Bronchial epithelial cell (primary cell): ENCODE data around the gene CLTB. TPM values are rescaled to one million over a fixed set of nuclear protein-coding genes. Genes with fewer than 3 reads are reported as not detected.
A peak's percentile ranks its signal among the peaks of the same experiment; 100 is the strongest.

Experiments
- DNase-seq: peaks from one replicate; pipeline ENCODE4 v3.0.0-alpha.2; 2010; ENCODE audit warnings: low read depth
- FAIRE-seq: peaks from 2 replicates; lab custom pipeline; 2011; peaks lifted over from hg19 to GRCh38; lab: Jason Lieb, UNC
- H3K27me3 ChIP-seq: 2 replicates; pipeline ENCODE4 v1.5.1; 2011; ENCODE audit warnings: low read length; ENCODE audit not compliant: control insufficient read depth, insufficient read depth
- H3K36me3 ChIP-seq: 2 replicates; pipeline ENCODE4 v1.5.1; 2011; ENCODE audit warnings: low read length; ENCODE audit not compliant: control insufficient read depth, insufficient read depth
- H3K4me3 ChIP-seq: 2 replicates; pipeline ENCODE4 v1.5.1; 2011; ENCODE audit warnings: mild to moderate bottlenecking, low read depth, low read length, control low read depth
- total RNA-seq: library from RNA; depleted of rRNA; stranded (reverse); fragments of >200 nt; gene quantifications from 2 replicates; pipeline ENCODE4 v1.2.1, GENCODE V29; 2014
- TF ChIP-seq, protein P1 (sequence below): IDR thresholded peaks from 2 replicates; pipeline ENCODE4 v1.5.1; 2011; ENCODE audit warnings: mild to moderate bottlenecking, moderate library complexity, low read length, control low read depth, inconsistent platforms; ENCODE audit not compliant: insufficient read depth, severe bottlenecking

CLTB gene
- total RNA-seq, 1 donor from 2014 or later: 241 TPM

DNA sequence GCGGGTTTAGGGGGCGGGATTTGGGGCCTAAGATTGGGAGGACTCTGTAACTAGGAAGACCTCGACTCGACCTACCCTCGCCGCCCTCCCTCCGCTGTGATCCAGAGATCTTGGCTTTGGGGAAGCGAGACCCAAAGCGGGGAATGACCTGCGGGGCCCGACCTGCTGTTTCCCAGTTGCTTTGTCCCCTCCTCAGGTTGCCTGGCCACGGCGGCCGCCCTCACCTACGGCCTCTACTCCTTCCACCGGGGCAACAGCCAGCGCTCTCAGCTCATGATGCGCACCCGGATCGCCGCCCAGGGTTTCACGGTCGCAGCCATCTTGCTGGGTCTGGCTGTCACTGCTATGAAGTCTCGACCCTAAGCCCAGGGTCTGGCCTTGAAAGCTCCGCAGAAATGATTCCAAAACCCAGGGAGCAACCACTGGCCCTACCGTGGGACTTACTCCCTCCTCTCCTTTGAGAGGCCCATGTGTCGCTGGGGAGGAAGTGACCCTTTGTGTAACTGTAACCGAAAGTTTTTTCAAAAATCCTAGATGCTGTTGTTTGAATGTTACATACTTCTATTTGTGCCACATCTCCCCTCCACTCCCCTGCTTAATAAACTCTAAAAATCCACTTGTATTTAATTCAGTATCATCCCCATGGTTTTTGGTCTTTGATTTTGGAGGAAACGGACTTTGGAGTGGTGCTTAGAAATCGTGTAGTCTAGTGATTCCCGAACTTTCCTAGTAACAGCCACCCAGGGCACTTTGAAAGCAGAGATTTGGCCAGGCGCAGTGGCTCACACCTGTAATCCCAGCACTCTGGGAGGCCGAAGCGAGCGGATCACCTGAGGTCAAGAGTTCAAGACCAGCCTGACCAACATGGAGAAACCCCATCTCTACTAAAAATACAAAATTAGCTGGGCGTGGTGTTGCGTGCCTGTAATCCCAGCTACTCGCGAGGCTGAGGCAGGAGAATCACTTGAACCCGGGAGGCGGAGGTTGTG, 26.9 kb downstream of the CLTB start:
- TF ChIP-seq, protein P1, sequence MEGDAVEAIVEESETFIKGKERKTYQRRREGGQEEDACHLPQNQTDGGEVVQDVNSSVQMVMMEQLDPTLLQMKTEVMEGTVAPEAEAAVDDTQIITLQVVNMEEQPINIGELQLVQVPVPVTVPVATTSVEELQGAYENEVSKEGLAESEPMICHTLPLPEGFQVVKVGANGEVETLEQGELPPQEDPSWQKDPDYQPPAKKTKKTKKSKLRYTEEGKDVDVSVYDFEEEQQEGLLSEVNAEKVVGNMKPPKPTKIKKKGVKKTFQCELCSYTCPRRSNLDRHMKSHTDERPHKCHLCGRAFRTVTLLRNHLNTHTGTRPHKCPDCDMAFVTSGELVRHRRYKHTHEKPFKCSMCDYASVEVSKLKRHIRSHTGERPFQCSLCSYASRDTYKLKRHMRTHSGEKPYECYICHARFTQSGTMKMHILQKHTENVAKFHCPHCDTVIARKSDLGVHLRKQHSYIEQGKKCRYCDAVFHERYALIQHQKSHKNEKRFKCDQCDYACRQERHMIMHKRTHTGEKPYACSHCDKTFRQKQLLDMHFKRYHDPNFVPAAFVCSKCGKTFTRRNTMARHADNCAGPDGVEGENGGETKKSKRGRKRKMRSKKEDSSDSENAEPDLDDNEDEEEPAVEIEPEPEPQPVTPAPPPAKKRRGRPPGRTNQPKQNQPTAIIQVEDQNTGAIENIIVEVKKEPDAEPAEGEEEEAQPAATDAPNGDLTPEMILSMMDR: no peak
- H3K36me3 ChIP-seq: peaks cover 26% of the 10 kb centered on the region
- FAIRE-seq: no peak
- DNase-seq: peak; percentile 13
- H3K27me3 ChIP-seq: no peaks in the 10 kb centered on the region
- H3K4me3 ChIP-seq: peak overlapping the region; percentile 93

DNA sequence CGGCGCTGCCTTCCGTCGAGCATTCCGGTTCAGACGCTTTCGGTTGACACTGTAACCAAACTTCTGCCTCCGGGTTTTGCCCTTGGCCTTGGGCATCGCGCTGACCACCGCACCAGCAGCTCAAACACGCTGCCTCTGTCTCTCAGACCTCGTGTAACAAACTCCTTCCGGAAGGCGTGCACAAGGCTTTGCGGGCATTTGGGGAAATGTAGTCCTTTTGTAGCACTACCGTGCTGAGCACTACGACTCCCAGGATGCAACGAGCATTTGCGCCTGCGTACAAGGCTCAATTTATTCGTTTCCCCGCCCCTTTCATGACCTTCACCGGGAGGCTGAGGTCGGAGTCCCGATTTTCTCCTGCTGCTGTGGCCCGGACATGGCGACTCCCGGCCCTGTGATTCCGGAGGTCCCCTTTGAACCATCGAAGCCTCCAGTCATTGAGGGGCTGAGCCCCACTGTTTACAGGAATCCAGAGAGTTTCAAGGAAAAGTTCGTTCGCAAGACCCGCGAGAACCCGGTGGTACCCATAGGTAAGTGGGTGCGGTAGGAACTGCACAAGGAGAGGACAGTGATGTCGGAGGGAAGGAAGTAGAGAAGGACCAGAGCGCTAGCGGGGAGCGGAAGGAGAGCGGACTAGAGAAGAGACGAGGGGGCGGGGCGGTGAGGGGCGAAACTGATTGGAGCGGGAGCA, 27.8 kb downstream of the CLTB start, which contains the start of the genes HIGD2A and NOP16:
HIGD2A (plus strand) TSS at position 308 of the 691 bp plus-strand sequence; CDS start at position 377, 69 bp downstream.
NOP16 (minus strand) TSS at position 155 of the 691 bp plus-strand sequence; CDS start at position 96, 59 bp downstream.
- TF ChIP-seq, protein P1: no peak
- H3K27me3 ChIP-seq: no peaks in the 10 kb centered on the region
- FAIRE-seq (peak; percentile 82), DNase-seq (peak; percentile 97)
- H3K36me3 ChIP-seq: peaks cover 26% of the 10 kb centered on the region
- peak within 1 kb of the TSS; percentile 93 for H3K4me3 ChIP-seq

DNA sequence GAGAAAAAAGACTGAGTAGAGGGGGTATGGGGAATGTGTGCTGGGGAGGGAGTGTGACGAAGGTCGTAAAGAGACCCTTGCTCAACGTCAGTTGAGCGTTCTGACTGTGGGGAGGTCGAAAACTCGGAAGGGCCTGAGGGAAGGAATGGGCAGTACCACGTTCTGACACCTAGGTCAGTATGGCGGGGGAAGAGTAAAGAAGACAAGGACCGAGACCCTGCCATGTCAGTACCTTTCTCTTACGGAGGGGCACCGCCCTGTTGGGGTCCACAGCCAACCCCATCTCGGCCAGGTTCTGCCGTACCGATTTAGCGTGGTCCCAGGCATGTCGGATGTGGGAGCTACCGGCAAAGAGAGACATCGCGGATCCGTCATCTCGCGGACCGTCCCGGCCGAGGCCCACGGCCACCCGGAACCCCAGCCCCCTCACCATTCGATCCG, 28.3 kb downstream of the CLTB start:
- no peak for DNase-seq
- TF ChIP-seq, protein P1: no peak
- peak; percentile 43 for FAIRE-seq
- Histone ChIP-seq H3K36me3 (peaks cover 31% of the 10 kb centered on the region), H3K4me3 (peak overlapping the region; percentile 93), H3K27me3 (no peaks in the 10 kb centered on the region)

DNA sequence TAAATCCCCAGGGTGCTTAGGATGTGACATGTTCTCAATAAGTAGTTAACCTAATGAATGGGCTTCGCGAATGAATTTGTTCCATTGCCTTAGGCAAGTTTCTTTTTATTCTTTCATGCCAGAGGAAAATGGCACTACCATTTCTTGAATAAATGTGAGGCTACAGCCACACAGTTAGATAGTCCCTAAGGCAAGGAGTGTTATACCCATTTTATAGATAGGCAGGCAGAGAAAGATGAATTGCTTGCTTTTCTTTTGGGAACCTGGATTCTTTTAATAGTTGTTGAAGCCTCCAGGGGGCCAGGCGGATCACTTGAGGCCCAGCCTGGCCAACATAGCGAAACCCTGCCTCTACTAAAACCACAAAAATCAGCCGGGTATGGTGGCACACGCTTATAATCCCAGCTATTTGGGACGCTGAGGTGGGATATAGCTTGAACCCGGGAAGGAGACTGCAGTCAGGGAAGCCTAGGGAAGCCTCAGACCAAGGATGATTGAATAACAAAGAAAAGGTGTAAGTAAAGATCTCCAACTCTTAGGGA, 28.9 kb downstream of the CLTB start:
- TF ChIP-seq, protein P1: peak; percentile 1
- DNase-seq: no peak
- Histone ChIP-seq H3K4me3 (peak overlapping the region; percentile 93), H3K36me3 (peaks cover 31% of the 10 kb centered on the region), H3K27me3 (no peaks in the 10 kb centered on the region)
- FAIRE-seq: no peak

DNA sequence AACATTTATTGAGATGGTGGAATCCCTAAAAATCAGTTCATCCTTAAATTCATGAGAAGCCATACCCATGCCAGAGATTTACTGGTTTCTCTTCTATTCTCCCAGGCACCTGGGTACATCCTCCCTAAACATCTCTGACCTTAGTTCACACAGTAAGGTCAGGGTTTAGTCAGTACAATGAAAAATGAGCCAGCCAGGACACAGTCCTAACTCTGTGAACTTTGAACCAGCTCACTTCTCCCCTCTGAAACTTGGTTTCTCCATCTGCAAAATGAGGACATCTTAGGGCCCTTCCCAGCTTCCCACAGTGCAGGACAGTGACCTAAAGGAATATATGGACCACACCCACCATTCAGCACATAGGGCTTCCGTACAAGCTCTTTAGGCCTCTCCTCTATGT, 29.8 kb downstream of the CLTB start:
- no peak overlapping the region for H3K4me3 ChIP-seq

More for the DNA sequence above, 29.8 kb downstream of the CLTB start:
- TF ChIP-seq, protein P1: no peak
- no peak for DNase-seq
- no peak for FAIRE-seq
- Histone ChIP-seq H3K36me3 (peaks cover 31% of the 10 kb centered on the region), H3K27me3 (no peaks in the 10 kb centered on the region)
